GM12878 (cell line): Measurements from ENCODE around the gene DTWD2. TPM values are rescaled to one million over a fixed set of nuclear protein-coding genes. Genes with fewer than 3 reads are reported as not detected.

Source experiments
- ATAC-seq: fragments of 200-7000 bp; cut with Tn5 transposase; 3 replicates; pipeline ENCODE4 v1.9.1; 2020; ENCODE audit warnings: mild to moderate bottlenecking, moderate library complexity
- BruUV-seq: library from RNA; stranded (reverse); fragments of 400-500 nt; replicated peaks from 2 replicates; lab custom pipeline; 2021; lab: Mats Ljungman, UMichigan
- CTCF ChIA-PET: fragments of 300-600 bp; sonication (Branson Sonifier 250); formaldehyde crosslinking; extraction: SDS; loops from one replicate; lab custom pipeline; 2021; ENCODE audit warnings: inconsistent platforms; lab: Yijun Ruan, JAX
- POLR2A ChIA-PET: fragments of 350-600 bp; formaldehyde crosslinking; extraction: SDS; loops from one replicate; lab custom pipeline; 2021; ENCODE audit warnings: inconsistent platforms; lab: Charles Lee
- RAD21 ChIA-PET: fragments of 300-600 bp; sonication (Branson Sonifier 250); formaldehyde crosslinking; loops from one replicate; lab custom pipeline; 2023; ENCODE audit warnings: antibody characterized with exemption; ENCODE audit not compliant: unreplicated experiment; lab: Charles Lee
- SMC1A ChIA-PET: fragments of 300-600 bp; sonication (Branson Sonifier 250); formaldehyde crosslinking; loops from one replicate; lab custom pipeline; 2023; ENCODE audit not compliant: unreplicated experiment, uncharacterized antibody; lab: Charles Lee
- DNase-seq: peaks from one replicate; pipeline ENCODE4 v3.0.0-alpha.2; 2011; ENCODE audit warnings: low read depth, low spot score
- FAIRE-seq: peaks from 3 replicates; lab custom pipeline; 2011; peaks lifted over from hg19 to GRCh38; lab: Jason Lieb, UNC
- H2AFZ ChIP-seq: 2 replicates; pipeline ENCODE4 v1.6.0; 2011; ENCODE audit warnings: low read depth, low read length, control low read depth; ENCODE audit not compliant: control insufficient read depth
- H3K27ac ChIP-seq: 2 replicates; pipeline ENCODE4 v1.5.1; 2011; ENCODE audit warnings: control low read depth; ENCODE audit not compliant: control insufficient read depth, insufficient read depth
- H3K27me3 ChIP-seq, 2 experiments: replicated peaks in 1 of 2; 2 replicates each; pipeline versions ENCODE4 v1.6.0 to v1.6.1; 2011; ENCODE audit warnings: low read length in 1 of 2; ENCODE audit not compliant: control insufficient read depth in 2 of 2, insufficient read depth in 2 of 2
- H3K36me3 ChIP-seq, 2 experiments: 2 replicates each; pipeline ENCODE4 v1.5.1; 2011; ENCODE audit warnings: low read length in 1 of 2; ENCODE audit not compliant: control insufficient read depth in 2 of 2, insufficient read depth in 2 of 2
- H3K4me1 ChIP-seq: 2 replicates; pipeline ENCODE4 v1.6.1; 2011; ENCODE audit warnings: mild to moderate bottlenecking, low read length, moderate library complexity, mixed read lengths; ENCODE audit not compliant: control insufficient read depth, insufficient read depth
- H3K4me2 ChIP-seq: 2 replicates; pipeline ENCODE4 v1.6.0; 2011; ENCODE audit warnings: control low read depth; ENCODE audit not compliant: control insufficient read depth, insufficient read depth
- H3K4me3 ChIP-seq: fragments of 200-600 bp; sonication (generic); 2 replicates; pipeline ENCODE4 v1.5.1; 2016
- H3K79me2 ChIP-seq: 2 replicates; pipeline ENCODE4 v1.6.0; 2011; ENCODE audit warnings: low read length; ENCODE audit not compliant: control insufficient read depth, insufficient read depth
- H3K9ac ChIP-seq: 2 replicates; pipeline ENCODE4 v1.8.0; 2011; ENCODE audit warnings: low read length, control low read depth, mixed read lengths; ENCODE audit not compliant: control insufficient read depth, insufficient read depth
- H3K9me3 ChIP-seq: replicated peaks from 3 replicates; pipeline ENCODE4 v1.5.1; 2011; ENCODE audit warnings: mild to moderate bottlenecking, low read length; ENCODE audit not compliant: control insufficient read depth, insufficient read depth
- H4K20me1 ChIP-seq: 2 replicates; pipeline ENCODE4 v1.6.0; 2011; ENCODE audit not compliant: control insufficient read depth, insufficient read depth
- ATF7 ChIP-seq: fragments of 450-650 bp; IDR thresholded peaks from 2 replicates; pipeline ENCODE4 v1.6.1; 2016; ENCODE audit warnings: low read depth, mild to moderate bottlenecking
- ETV6 ChIP-seq, 2 experiments: fragments of 450-650 bp in 1 of 2; IDR thresholded peaks in 1 of 2; conservative IDR thresholded peaks in 1 of 2; 2 replicates each; pipeline ENCODE4 v1.6.1; 2014; ENCODE audit warnings: antibody characterized with exemption in 1 of 2, borderline replicate concordance in 1 of 2, low read depth in 1 of 2, mild to moderate bottlenecking in 1 of 2, moderate library complexity in 1 of 2
- FOS ChIP-seq: IDR thresholded peaks from 3 replicates; pipeline ENCODE4 v1.6.1; 2011; ENCODE audit warnings: borderline replicate concordance; ENCODE audit not compliant: insufficient read length; ENCODE audit errors: extremely low read depth
- MYC ChIP-seq: IDR thresholded peaks from 2 replicates; pipeline ENCODE4 v1.6.1; 2011; ENCODE audit warnings: mild to moderate bottlenecking, low read length, moderate library complexity, inconsistent platforms; ENCODE audit not compliant: insufficient read depth, insufficient replicate concordance, insufficient read length, severe bottlenecking
- POLR2AphosphoS5 ChIP-seq: IDR thresholded peaks from 2 replicates; pipeline ENCODE4 v1.6.1; 2011; ENCODE audit warnings: mild to moderate bottlenecking, low read length, inconsistent platforms
- RELA ChIP-seq: fragments of 450-650 bp; IDR thresholded peaks from 2 replicates; pipeline ENCODE4 v1.8.0; 2014; ENCODE audit warnings: borderline replicate concordance; ENCODE audit not compliant: partially characterized antibody
- STAT1 ChIP-seq: fragments of 450-650 bp; conservative IDR thresholded peaks from 2 replicates; pipeline ENCODE4 v1.6.1; 2014; ENCODE audit warnings: antibody characterized with exemption, mild to moderate bottlenecking
- TCF3 ChIP-seq: IDR thresholded peaks from 2 replicates; pipeline ENCODE4 v1.6.1; 2012; ENCODE audit warnings: low read depth, mild to moderate bottlenecking, low read length, borderline replicate concordance; ENCODE audit not compliant: insufficient read depth
- WRNIP1 ChIP-seq: IDR thresholded peaks from 2 replicates; pipeline ENCODE4 v1.6.1; 2011; ENCODE audit warnings: low read depth, low read length, improper control_type of control experiment, borderline replicate concordance
- ZSCAN29 ChIP-seq: fragments of 450-650 bp; IDR thresholded peaks from 2 replicates; pipeline ENCODE4 v1.6.1; 2017; ENCODE audit warnings: mild to moderate bottlenecking, moderate library complexity
- WGBS: methylation state at CpG from one replicate; pipeline ENCODE4 v1.1.6; 2016; ENCODE audit warnings: low lambda C conversion rate; ENCODE audit not compliant: insufficient replicate concordance, insufficient coverage; ENCODE audit errors: missing lambda C conversion rate; 5-methylcytosine and 5-hydroxymethylcytosine counted together
- in situ Hi-C: fragments of 300-500 bp; cut with MboI; formaldehyde crosslinking; loops from 9 replicates; pipeline ENCODE4 v1.14.3; 2018; ENCODE audit warnings: mixed read lengths
- intact Hi-C: fragments of 100-400 bp; cut with micrococcal nuclease; formaldehyde crosslinking; loops from one replicate; pipeline ENCODE4 v1.14.2; 2022; ENCODE audit not compliant: unreplicated experiment
- polyA plus RNA-seq, 11 experiments: library from polyadenylated mRNA; depleted of rRNA in 4 of 11; unstranded in 6 of 11; stranded (reverse) in 5 of 11; fragments of >200 nt; fragmentation: Nextera tagmentation in 4 of 11; fragmentation: Illumina TruSeq in 1 of 11; extraction: Ambion mirVana in 4 of 11; extraction: Trizol in 1 of 11; gene quantifications; 1 replicate in 1 of 11; 2 replicates in 10 of 11; pipeline versions ENCODE4 v1.2.1 to v1.2.3, GENCODE V29; 2011 to 2016; ENCODE audit warnings: inconsistent platforms in 2 of 11, missing spikeins in 2 of 11, low read depth in 1 of 11
- total RNA-seq, 4 experiments: library from RNA; depleted of rRNA in 3 of 4; stranded (reverse); fragments of >200 nt in 3 of 4; fragmentation: Illumina TruSeq in 1 of 4; extraction: Trizol in 1 of 4; gene quantifications; 2 replicates each; pipeline versions ENCODE4 v1.2.1 to v1.2.3, GENCODE V29; 2013 to 2021
- TF ChIP-seq, protein P1 (sequence below), 3 experiments: IDR thresholded peaks in 2 of 3; conservative IDR thresholded peaks in 1 of 3; 2 replicates each; pipeline ENCODE4 v1.5.1; 2011; ENCODE audit warnings: low read depth in 3 of 3, low read length in 3 of 3, mild to moderate bottlenecking in 3 of 3, control low read depth in 2 of 3, moderate library complexity in 2 of 3, inconsistent platforms in 1 of 3, mixed read lengths in 1 of 3; ENCODE audit not compliant: control insufficient read depth in 2 of 3, insufficient read depth in 1 of 3; ENCODE audit errors: extremely low read depth in 1 of 3
- TF ChIP-seq, protein P2 (sequence below): fragments of 450-650 bp; IDR thresholded peaks from 2 replicates; pipeline ENCODE4 v1.6.1; 2017; ENCODE audit warnings: low read depth, mild to moderate bottlenecking, moderate library complexity
- TF ChIP-seq, protein P3 (sequence below): IDR thresholded peaks from 2 replicates; pipeline ENCODE4 v1.6.1; 2012; ENCODE audit warnings: low read depth, low read length, improper control_type of control experiment

Gene DTWD2
- total and polyA plus RNA-seq, 10 of the 15 experiments (the other 5 are each of a cell fraction or from before 2014, with no cell fraction given), result 0.93 to 8.4 (median 5.1) TPM

DNA sequence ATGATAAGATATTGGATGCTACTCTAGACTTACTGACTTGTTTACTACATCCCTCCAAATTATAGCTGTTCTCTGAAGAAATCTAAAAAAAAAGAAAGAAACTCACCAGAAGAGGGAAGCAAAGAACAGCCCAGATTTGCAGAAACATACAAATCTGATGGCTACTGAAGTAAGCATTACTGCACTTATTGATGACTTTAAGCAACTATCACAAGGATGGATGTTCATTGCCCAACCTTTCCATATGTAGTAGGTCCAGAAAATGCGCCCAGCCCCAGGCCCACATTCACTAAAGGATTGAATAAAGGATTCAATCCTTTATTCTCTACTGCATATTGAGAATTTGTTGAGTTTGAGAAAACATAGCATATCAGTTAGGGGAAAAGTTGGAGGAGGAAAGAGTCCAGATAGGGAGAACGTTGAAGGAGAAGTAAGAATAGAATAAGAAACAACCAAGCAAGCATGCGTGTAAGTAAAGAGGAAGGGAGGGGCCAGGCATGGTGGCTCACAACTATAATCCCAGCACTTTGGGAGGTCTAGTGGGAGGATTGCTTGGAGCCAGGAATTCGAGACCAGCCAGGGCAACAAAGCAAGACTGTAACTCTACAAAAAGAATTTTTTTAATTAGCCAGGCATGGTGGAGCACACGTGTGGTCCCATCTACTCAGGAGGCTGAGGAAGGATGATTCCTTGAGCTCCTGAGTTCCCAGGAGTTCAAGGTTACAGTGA lies 33.8 kb upstream of the DTWD2 start (continued):
- TF ChIP-seq, protein P1, sequence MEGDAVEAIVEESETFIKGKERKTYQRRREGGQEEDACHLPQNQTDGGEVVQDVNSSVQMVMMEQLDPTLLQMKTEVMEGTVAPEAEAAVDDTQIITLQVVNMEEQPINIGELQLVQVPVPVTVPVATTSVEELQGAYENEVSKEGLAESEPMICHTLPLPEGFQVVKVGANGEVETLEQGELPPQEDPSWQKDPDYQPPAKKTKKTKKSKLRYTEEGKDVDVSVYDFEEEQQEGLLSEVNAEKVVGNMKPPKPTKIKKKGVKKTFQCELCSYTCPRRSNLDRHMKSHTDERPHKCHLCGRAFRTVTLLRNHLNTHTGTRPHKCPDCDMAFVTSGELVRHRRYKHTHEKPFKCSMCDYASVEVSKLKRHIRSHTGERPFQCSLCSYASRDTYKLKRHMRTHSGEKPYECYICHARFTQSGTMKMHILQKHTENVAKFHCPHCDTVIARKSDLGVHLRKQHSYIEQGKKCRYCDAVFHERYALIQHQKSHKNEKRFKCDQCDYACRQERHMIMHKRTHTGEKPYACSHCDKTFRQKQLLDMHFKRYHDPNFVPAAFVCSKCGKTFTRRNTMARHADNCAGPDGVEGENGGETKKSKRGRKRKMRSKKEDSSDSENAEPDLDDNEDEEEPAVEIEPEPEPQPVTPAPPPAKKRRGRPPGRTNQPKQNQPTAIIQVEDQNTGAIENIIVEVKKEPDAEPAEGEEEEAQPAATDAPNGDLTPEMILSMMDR (IDR thresholded peaks at IDR 0.05 in 2 of 3, conservative IDR thresholded peaks at IDR 0.05 in 1 of 3; ENCODE audit: control insufficient read depth in 2 of 3, extremely low read depth in 1 of 3, insufficient read depth in 1 of 3, low read depth in 3 of 3, low read length in 3 of 3), result peak; percentile 49 to 69 (median 54); a peak in 5 of 6 replicates
- TF ChIP-seq ETV6 (conservative IDR thresholded peaks at IDR 0.05 in 1 of 2, IDR thresholded peaks at IDR 0.05 in 1 of 2; ENCODE audit: borderline replicate concordance in 1 of 2, low read depth in 1 of 2), result no peak

DNA sequence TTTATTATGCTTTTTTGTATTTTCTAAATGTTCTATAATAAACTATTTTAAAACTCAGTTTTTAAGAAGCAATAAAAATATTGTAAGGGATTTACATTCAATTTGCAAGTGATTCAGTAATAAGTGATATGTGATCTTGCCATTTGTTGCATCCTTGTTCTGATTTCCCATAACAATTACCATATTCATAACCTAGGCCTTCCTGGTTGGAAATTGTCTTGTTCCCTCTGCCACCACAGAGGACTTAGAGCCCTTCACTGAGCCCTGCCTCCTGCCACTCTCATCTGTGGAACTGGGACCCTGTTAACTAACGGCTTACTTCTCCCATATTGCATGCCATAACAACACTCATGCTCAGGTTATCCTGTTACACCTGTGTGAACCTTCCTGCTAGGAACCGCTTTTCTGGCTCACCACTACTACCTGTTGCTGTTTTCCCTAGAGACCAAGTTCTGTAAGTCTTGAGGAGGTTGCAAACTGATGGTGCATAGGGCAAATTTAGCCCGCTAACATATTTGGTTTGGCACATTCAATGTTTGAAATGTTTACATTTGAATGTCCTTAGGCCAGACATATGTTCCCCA lies 32.9 kb upstream of the DTWD2 start:
- no peak for FAIRE-seq
- intact Hi-C loops (loop anchor here (5.0 to 10.0 kb wide), 3 partner anchors 194 to 314 kb away; no protein-coding TSS in a partner anchor), in situ Hi-C loops (loop anchor here (5.0 kb wide), 1 partner anchor 386 kb away; no protein-coding TSS in a partner anchor)
- H3K4me3 ChIP-seq, result no peak overlapping the region
- H3K27ac ChIP-seq, result no peak overlapping the region
- no peaks in the 10 kb centered on the region for H3K36me3 ChIP-seq
- ChIA-PET CTCF (interaction anchor here (0.6 to 12.5 kb wide), 41 partner anchors 8 to 901 kb away, joined by 3 to 143 read pairs (median 5); partner anchors contain the start of genes DMXL1, DTWD2 and TNFAIP8), POLR2A (interaction anchor here (0.8 to 1.2 kb wide), 4 partner anchors 33 to 391 kb away, joined by 3 to 4 read pairs (median 4); partner anchors contain the start of gene DTWD2), RAD21 (interaction anchor here (0.6 to 6.2 kb wide), 37 partner anchors 11 to 418 kb away, joined by 3 to 84 read pairs (median 5); partner anchors contain the start of genes DMXL1 and DTWD2), SMC1A (interaction anchor here (0.6 to 7.1 kb wide), 34 partner anchors 8 to 525 kb away, joined by 3 to 91 read pairs (median 5); partner anchors contain the start of genes DMXL1 and DTWD2)
- H2AFZ ChIP-seq, result peak overlapping the region; percentile 18; the same call in 1 of the 2 replicates
- H3K9ac ChIP-seq, result no peak overlapping the region
- H3K9me3 ChIP-seq, result no peaks in the 10 kb centered on the region; the same call in 2 of the 3 replicates
- peaks cover 12% of the 10 kb centered on the region for H3K4me1 ChIP-seq
- 55% methylated on average over 3 of the region's 3 CpGs for WGBS
- BruUV-seq, result no TSS peak
- ATAC-seq, result no peak
- H4K20me1 ChIP-seq, result no peaks in the 10 kb centered on the region
- H3K27me3 ChIP-seq, result no peaks in the 10 kb centered on the region
- no peak for DNase-seq
- no peaks in the 10 kb centered on the region for H3K79me2 ChIP-seq
- no peak overlapping the region for H3K4me2 ChIP-seq
- TF ChIP-seq, protein P2, sequence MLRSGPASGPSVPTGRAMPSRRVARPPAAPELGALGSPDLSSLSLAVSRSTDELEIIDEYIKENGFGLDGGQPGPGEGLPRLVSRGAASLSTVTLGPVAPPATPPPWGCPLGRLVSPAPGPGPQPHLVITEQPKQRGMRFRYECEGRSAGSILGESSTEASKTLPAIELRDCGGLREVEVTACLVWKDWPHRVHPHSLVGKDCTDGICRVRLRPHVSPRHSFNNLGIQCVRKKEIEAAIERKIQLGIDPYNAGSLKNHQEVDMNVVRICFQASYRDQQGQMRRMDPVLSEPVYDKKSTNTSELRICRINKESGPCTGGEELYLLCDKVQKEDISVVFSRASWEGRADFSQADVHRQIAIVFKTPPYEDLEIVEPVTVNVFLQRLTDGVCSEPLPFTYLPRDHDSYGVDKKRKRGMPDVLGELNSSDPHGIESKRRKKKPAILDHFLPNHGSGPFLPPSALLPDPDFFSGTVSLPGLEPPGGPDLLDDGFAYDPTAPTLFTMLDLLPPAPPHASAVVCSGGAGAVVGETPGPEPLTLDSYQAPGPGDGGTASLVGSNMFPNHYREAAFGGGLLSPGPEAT, result no peak
- TF ChIP-seq MYC, result no peak
- TF ChIP-seq FOS, result no peak
- TF ChIP-seq POLR2AphosphoS5, result no peak
- no peak for TF ChIP-seq RELA
- TF ChIP-seq TCF3, result no peak
- TF ChIP-seq WRNIP1, result no peak
- TF ChIP-seq ATF7, result no peak
- no peak for TF ChIP-seq STAT1
- no peak for TF ChIP-seq ZSCAN29
- TF ChIP-seq ETV6 (conservative IDR thresholded peaks at IDR 0.05 in 1 of 2, IDR thresholded peaks at IDR 0.05 in 1 of 2; ENCODE audit: borderline replicate concordance in 1 of 2, low read depth in 1 of 2), result no peak
- TF ChIP-seq, protein P3, sequence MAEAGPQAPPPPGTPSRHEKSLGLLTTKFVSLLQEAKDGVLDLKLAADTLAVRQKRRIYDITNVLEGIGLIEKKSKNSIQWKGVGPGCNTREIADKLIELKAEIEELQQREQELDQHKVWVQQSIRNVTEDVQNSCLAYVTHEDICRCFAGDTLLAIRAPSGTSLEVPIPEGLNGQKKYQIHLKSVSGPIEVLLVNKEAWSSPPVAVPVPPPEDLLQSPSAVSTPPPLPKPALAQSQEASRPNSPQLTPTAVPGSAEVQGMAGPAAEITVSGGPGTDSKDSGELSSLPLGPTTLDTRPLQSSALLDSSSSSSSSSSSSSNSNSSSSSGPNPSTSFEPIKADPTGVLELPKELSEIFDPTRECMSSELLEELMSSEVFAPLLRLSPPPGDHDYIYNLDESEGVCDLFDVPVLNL, result no peak
